Ovary (tissue), 9 donors: Measurements from ENCODE around the gene DMRT2. TPM values are rescaled to one million over a fixed set of nuclear protein-coding genes. Genes with fewer than 3 reads are reported as not detected.

Source experiments
- DNase-seq, 5 donors: peaks; one replicate each; pipeline ENCODE4 v3.0.0-alpha.2; 2019 to 2020
- H3K27ac ChIP-seq, 2 donors: fragments of 200-600 bp; one replicate each; pipeline versions ENCODE4 v1.5.1 to v1.8.0; 2019 to 2022
- H3K27me3 ChIP-seq: fragments of 200-600 bp; one replicate; pipeline ENCODE4 v1.8.0; 2022
- H3K36me3 ChIP-seq: fragments of 200-600 bp; sonication (generic); one replicate; pipeline ENCODE4 v1.5.1; 2019
- H3K4me1 ChIP-seq: one replicate; pipeline ENCODE4 v1.8.1; 2013; ENCODE audit warnings: mild to moderate bottlenecking, moderate library complexity; ENCODE audit not compliant: insufficient read depth
- H3K4me3 ChIP-seq: fragments of 200-600 bp; sonication (generic); one replicate; pipeline ENCODE4 v1.5.1; 2017
- H3K9me3 ChIP-seq, 2 donors: fragments of 200-600 bp in 1 of 2; sonication (generic) in 1 of 2; one replicate each; pipeline versions ENCODE4 v1.5.1 to v1.8.1; 2013 to 2019; ENCODE audit warnings: mild to moderate bottlenecking in 1 of 2, moderate library complexity in 1 of 2
- CTCF ChIP-seq, 3 donors: fragments of 450-650 bp in 2 of 3; fragments of 200-600 bp in 1 of 3; IDR thresholded peaks; one replicate each; pipeline versions ENCODE4 v1.5.1 to v1.8.0; 2016 to 2022; ENCODE audit warnings: antibody characterized with exemption in 3 of 3, mild to moderate bottlenecking in 1 of 3
- EP300 ChIP-seq: sonication (generic); formaldehyde crosslinking; IDR thresholded peaks from one replicate; pipeline ENCODE4 v1.6.1; 2017; ENCODE audit warnings: antibody characterized with exemption
- POLR2A ChIP-seq: fragments of 450-650 bp; IDR thresholded peaks from one replicate; pipeline ENCODE4 v1.6.1; 2017; ENCODE audit warnings: antibody characterized with exemption, mild to moderate bottlenecking, moderate library complexity
- WGBS, 3 donors: extraction: QIAGEN DNeasy Blood & Tissue Kit in 1 of 3; methylation state at CpG; one replicate each; pipeline versions ENCODE4 v1.1.5 to v1.1.7; 2013 to 2017; 5-methylcytosine and 5-hydroxymethylcytosine counted together
- intact Hi-C, 4 donors: fragments of 100-400 bp; cut with DNase I; formaldehyde crosslinking; loops; one replicate each; pipeline versions ENCODE4 v1.11.0 to v1.15.1; 2022 to 2023
- polyA plus RNA-seq, 2 donors: library from polyadenylated mRNA; stranded (reverse); fragments of 200-250 nt in 1 of 2; fragments of 350-450 nt in 1 of 2; fragmentation: Illumina TruSeq in 1 of 2; extraction: RNeasy Lipid Tissue Mini Kit (QIAGEN cat#74804) in 1 of 2; gene quantifications; one replicate each; pipeline ENCODE4 v1.2.3, GENCODE V29; 2013 to 2014
- total RNA-seq, 7 donors: library from RNA; depleted of rRNA in 2 of 7; stranded (reverse); fragments of >200 nt in 2 of 7; fragmentation: NEBNext Ultra II Directional in 3 of 7; extraction: Animal tissue kit (Norgen Biotek cat#: 25700) in 3 of 7; gene quantifications; one replicate each; pipeline versions ENCODE4 v1.1.0 to v1.2.4, GENCODE V29; 2016 to 2023
- donor health status: DM: no; HTN: no; CAD: no; lungs with moderate emphysema.
- donor health status: DM: no; HTN: no; CAD: no.
- donor health status: Bipolar disorder and iron deficiency.
- donor health status: DM: yes; HTN: yes; CAD: no.
- donor health status: DM: no; HTN: no; CAD: no.
- donor health status: DM: yes; HTN: yes; CAD: no.

The DMRT2 gene
- total and polyA plus RNA-seq, 9 donors = 0.10 to 0.17 TPM; not detected in 7

- Histone ChIP-seq H3K27me3 (no peaks in the 10 kb centered on the region), H3K4me3 (no peak overlapping the region), H3K4me1 (peaks cover 4% of the 10 kb centered on the region), H3K27ac (no peak overlapping the region), H3K36me3 (no peaks in the 10 kb centered on the region), H3K9me3 (peaks cover 0 to 4% of the 10 kb centered on the region in 2 donors)
- intact Hi-C loops = no loop called here
- WGBS, 3 donors = 42 to 56% (median 42%) methylated on average over 4 of the region's 4 CpGs
- no peak for TF ChIP-seq POLR2A
- TF ChIP-seq EP300 = no peak
- TF ChIP-seq CTCF (IDR thresholded peaks at IDR 0.05) = no peak
- DNase-seq = no peak
Observed at GRCh38 chr9:1039589-1039988, 10.6 kb upstream of the DMRT2 start.

GRCh38 chr9:1042466-1042865, 7.7 kb upstream of the DMRT2 start:
- intact Hi-C loops = no loop called here
- H3K4me1 ChIP-seq = peaks cover 5% of the 10 kb centered on the region
- DNase-seq = no peak
- no peak overlapping the region for H3K27ac ChIP-seq
- H3K4me3 ChIP-seq = no peak overlapping the region
- TF ChIP-seq POLR2A = no peak
- no peak for TF ChIP-seq EP300
- no peak for TF ChIP-seq CTCF (IDR thresholded peaks at IDR 0.05)
- H3K9me3 ChIP-seq = peaks cover 0 to 4% of the 10 kb centered on the region in 2 donors
- no peaks in the 10 kb centered on the region for H3K27me3 ChIP-seq
- no peaks in the 10 kb centered on the region for H3K36me3 ChIP-seq
- 2 to 3% (median 2%) methylated on average over 38 to 45 of the region's 45 CpGs for WGBS, 3 donors

- Histone ChIP-seq H3K4me1 (peaks cover 5% of the 10 kb centered on the region), H3K27ac (no peak overlapping the region), H3K9me3 (peaks cover 0 to 4% of the 10 kb centered on the region in 2 donors), H3K4me3 (no peak overlapping the region), H3K36me3 (no peaks in the 10 kb centered on the region), H3K27me3 (no peaks in the 10 kb centered on the region)
- WGBS, 3 donors = 19 to 25% (median 24%) methylated on average over 10 to 11 of the region's 11 CpGs
- intact Hi-C loops = no loop called here
- DNase-seq = no peak
- TF ChIP-seq POLR2A (no peak), EP300 (no peak), CTCF (IDR thresholded peaks at IDR 0.05) (no peak)
Observed at GRCh38 chr9:1044643-1045042, 5.5 kb upstream of the DMRT2 start.

GRCh38 chr9:1046639-1047572, 3.3 kb upstream of the DMRT2 start:
- TF ChIP-seq EP300 (no peak), CTCF (IDR thresholded peaks at IDR 0.05) (no peak), POLR2A (no peak)
- Histone ChIP-seq H3K27me3 (no peaks in the 10 kb centered on the region), H3K4me1 (peaks cover 7% of the 10 kb centered on the region), H3K36me3 (no peaks in the 10 kb centered on the region), H3K9me3 (peaks cover 0 to 4% of the 10 kb centered on the region in 2 donors), H3K4me3 (no peak overlapping the region), H3K27ac (no peak overlapping the region)
- DNase-seq = no peak
- intact Hi-C loops = no loop called here
- WGBS, 3 donors = 27 to 29% (median 28%) methylated on average over 36 of the region's 36 CpGs
